Stimulated activated CD4-positive, alpha-beta T cell treated with anti-CD3 and anti-CD28 coated beads, Interleukin-12 subunit alpha, Interleukin-12 subunit beta, amount 100 ng/mL, for 24 hours (primary cell): ENCODE measurements around the gene MED15.
"Not testable (repeated sequence)": the region's sequence is repeated elsewhere in the genome, so short reads cannot be mapped to it uniquely, and the experiment has no call there.

Source experiments
- DNase-seq, 2 experiments: peaks; one replicate each; pipeline ENCODE4 v3.0.0-alpha.2; 2020; ENCODE audit warnings: low read depth in 2 of 2

Gene MED15, protein sequence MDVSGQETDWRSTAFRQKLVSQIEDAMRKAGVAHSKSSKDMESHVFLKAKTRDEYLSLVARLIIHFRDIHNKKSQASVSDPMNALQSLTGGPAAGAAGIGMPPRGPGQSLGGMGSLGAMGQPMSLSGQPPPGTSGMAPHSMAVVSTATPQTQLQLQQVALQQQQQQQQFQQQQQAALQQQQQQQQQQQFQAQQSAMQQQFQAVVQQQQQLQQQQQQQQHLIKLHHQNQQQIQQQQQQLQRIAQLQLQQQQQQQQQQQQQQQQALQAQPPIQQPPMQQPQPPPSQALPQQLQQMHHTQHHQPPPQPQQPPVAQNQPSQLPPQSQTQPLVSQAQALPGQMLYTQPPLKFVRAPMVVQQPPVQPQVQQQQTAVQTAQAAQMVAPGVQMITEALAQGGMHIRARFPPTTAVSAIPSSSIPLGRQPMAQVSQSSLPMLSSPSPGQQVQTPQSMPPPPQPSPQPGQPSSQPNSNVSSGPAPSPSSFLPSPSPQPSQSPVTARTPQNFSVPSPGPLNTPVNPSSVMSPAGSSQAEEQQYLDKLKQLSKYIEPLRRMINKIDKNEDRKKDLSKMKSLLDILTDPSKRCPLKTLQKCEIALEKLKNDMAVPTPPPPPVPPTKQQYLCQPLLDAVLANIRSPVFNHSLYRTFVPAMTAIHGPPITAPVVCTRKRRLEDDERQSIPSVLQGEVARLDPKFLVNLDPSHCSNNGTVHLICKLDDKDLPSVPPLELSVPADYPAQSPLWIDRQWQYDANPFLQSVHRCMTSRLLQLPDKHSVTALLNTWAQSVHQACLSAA

DNA sequence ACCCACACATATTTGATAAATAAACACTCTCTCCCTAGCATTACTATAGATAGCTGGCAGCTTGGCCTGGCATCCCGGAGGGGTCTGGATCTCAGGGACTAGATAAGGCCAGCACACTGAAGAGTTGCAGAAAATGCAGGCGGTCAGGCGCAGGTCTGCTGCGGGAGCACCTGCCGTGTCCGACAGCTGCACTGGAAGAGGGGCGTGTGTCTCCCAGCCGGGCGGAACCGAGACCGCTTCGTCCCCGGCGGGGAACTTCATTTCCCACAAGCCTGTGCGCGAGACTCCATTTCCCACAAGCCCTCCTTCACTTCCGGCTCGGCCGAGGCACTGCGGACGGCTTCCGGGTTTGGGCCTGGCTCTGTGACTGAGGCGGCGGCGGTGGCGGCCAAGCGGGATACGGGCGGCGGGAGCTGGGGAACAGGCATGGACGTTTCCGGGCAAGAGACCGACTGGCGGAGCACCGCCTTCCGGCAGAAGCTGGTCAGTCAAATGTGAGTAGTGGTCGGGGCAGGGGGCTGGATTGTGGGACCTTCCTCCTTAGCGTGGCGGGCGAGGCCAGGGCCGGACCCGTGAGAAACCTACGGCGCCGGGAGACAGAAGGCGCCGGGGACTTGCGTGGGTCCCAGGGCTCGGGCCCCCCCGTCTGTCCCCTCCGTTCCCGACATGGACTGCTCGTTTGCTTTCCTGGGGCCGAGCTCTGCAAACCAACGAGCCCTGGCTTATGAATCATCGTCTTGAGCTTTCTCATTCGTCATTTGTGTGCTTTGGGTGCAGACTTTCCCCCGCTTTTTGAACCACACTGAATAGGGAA lies at the start of gene MED15:
Gene MED15, plus strand, starts transcription at position 358 of the 814 bp plus-strand sequence. Its CDS starts 69 bp downstream, at position 427.
- DNase-seq = peak; percentile 82 to 86

DNA sequence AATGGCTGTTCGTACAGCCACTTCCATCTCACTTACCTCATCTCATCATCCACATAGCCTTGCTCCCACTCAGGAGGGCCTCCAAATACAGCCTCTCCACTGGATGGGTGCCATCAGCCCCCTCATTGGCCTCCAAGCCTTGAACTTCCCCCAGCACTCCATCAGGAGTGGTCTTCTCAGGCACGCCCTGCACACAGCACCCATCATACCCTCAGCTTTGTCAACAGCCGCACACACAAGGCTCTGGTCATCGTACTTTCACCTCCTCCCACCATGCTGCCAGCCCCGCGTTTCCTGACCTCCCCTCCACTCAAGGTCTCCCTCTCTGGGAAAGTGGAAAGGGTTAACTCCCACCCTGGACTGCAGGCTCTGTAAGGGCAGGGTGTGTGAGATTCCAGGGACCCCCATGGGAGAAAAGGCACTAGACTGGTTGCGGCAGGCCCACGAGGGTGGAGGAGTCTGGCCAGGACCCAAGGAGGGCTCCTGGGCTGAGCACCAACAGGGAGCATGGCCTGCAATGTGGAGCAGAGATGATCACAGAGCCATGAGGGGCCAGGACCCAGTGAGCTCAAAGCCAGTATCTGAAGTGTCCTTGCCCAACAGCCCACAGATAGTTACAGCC lies 48.8 kb upstream of the MED15 start:
- no peak for DNase-seq

DNA sequence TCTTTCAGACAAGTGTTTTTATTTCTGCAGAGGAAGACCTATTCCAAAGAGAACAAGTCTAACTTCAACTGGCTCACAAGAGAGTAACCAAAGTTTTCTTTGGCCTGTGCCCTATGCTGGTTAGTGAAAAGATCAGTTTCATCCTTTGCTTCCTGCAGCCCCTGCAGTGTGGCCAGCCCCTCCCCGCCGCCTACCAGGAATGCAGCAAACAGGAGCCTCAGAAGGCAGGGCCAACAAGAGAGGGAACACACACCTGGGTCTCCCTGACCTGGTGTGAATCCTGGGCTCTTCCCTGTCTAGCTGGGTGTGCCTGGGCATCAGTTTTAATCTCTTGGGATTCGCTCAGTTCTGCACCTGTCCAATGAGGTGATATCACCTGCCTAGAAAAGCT lies 48.3 kb upstream of the MED15 start:
- DNase-seq = no peak

DNA sequence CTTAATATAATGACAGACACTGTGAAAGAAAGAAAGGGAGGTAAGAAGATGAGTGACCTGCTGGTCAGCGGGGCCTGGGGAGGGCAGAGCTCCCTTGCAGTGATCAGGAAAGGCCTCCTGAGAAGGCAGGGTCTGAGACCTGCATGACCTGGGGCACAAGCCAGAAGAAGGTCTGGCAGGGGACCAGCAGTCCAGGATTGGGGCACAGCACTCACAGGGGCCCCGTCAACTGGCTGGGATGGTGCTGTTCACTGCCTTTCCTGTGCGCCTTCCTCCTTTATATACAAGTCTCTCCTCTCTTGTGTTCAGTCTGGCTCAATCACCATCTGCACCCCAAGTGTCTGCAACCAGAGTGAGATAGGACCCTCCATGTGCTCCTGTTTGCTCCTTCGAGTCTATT lies 47.5 kb upstream of the MED15 start:
- no peak for DNase-seq

DNA sequence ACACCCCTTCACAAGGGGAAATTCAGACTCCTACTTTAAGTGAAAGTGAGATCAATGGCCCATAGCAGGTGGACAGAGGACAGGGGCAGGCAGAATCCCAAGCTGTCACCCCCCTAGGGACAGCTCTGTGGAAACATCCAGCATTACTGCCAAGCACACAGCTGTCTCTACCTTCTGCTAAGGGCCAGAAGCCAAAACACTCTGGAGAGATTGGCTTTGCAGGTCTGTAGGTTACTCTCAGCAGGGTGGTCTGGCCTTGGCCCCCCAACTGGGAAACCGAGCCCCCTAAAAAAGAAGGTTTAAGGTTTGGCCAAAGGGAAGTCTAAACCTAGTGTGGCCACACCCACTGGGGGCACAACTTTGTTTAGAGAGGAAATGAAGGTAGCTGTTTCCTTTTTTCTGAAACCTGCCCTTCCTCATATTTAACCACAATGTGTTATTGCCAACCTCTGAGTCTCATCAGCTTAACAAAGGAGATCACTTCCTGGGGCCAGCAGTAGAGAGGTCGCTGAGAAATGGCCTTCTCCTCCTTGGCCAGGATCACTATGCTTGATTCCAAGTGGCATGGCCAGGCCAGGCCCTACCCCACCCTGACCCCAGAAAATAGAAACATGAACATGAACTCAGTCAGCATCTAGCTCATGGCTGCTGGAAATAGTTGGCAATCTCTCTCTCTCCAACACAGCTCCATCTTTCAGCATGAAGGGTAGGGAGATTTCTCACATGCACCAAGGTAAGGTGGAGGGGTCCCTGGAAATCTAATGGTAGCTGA lies 43.9 kb upstream of the MED15 start:
- no peak for DNase-seq

DNA sequence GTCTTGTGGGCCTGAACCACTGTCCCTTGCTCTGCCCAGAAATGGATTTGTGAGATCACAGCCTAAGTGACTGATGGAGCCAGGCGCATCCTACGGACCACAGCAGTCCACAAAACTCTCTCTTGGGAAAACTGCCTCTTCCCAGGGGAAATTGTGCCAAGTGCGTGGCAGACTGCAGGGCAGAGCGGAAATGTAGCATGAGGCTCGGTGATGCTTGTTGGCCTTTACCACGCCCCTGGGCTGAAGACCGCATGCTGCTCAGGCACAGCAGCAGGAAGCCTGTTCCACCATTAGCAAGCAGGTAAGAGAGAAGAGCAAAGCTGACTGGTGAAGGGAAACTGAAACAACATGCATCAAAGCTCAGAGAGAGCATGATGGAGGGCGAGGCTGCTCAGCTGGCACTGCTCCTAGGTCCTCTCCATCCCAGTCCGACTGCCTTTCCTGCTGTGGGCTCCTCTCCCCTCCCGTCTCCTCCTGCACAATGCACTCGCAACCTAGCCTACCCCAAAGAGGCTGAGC lies 43.3 kb upstream of the MED15 start:
- peak; percentile 18 to 40 for DNase-seq

DNA sequence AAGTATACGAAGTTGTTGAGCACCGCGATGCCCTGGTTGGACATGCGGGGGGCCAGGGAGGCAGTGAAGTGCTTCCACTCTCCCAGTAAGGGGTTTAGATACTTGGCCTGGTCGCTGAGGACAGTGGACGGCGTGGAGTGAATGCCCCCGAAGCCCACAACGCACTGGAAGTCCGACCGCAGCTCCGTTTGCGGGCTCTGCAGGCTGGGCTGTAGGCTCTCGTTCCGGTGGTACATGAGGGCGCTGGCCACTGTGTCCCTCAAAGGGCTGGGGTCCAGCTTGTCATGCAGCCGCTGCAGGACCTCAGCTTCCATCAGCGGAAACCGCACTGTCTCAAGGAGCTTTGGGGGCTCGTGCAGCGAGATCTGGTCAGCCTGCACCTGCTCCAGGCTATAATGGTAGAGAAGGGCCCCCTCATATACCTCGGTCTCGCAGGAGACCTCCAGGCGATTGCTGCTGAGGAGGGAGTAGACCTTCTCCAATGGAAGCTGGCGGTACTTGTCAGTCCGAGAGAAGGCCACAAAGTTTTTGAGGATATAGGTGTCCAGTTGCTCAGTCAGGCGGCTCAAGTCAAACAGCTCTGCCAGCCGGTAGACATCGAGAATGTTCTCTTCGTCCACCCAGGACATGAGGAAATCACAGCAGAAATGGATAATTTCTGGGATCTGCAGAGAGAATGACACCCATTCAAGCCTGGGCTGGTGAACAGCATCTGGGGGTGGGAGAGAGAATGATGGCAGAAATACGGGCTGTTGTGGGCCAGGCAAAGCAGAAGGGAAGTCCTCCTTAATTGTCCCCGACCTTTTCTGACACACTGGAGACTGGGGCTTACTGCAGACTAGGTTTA lies 42.3 kb upstream of the MED15 start:
- no peak for DNase-seq

DNA sequence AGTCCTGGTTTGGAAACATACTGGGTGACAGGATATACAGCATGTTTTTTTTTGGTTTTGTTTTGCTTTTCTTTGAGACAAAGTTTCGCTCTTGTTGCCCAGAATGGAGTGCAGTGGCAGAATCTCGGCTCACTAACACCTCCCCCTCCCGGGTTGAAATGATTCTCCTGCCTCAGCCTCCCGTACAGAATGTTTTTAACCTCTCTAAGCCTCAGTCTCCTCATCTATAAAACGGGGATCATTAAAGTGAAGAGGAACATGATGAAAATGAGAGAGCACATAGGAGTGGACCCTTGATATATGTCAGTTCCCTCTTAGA lies 41.7 kb upstream of the MED15 start:
- DNase-seq = no peak

DNA sequence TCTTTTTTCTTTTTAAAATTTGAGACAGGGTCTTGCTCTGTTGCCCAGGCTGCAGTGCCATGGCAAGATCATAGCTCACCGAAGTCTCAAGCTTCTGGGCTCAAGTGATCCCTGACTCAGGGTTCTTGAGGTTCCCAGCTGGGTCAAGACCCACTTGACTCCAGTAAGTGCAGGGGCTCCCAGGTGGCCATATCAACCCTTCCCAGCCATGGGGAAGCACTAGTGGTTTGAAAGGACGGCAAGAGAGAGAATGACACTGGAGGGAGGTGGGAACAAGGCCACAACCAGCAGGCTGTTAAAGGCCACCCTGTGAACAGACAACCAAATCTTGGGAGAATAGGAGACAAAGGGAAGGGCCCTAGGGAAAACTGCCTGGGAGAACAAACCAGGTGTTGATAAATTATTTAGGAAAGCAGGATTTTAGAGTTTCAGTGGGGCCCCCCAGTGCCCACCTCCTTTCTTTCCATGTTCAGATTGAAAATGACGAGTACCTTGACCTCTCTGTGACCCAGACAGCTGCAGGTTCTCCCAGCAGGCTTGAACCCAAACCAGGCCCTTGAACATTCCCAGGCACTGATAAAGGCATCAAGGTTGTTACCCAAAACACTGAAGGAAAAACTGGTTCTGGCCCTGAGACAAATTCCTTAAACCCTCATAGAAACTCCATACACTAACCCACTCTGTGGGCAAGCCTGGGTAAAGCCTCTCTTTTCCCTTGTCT lies 40.6 kb upstream of the MED15 start:
- no peak for DNase-seq

DNA sequence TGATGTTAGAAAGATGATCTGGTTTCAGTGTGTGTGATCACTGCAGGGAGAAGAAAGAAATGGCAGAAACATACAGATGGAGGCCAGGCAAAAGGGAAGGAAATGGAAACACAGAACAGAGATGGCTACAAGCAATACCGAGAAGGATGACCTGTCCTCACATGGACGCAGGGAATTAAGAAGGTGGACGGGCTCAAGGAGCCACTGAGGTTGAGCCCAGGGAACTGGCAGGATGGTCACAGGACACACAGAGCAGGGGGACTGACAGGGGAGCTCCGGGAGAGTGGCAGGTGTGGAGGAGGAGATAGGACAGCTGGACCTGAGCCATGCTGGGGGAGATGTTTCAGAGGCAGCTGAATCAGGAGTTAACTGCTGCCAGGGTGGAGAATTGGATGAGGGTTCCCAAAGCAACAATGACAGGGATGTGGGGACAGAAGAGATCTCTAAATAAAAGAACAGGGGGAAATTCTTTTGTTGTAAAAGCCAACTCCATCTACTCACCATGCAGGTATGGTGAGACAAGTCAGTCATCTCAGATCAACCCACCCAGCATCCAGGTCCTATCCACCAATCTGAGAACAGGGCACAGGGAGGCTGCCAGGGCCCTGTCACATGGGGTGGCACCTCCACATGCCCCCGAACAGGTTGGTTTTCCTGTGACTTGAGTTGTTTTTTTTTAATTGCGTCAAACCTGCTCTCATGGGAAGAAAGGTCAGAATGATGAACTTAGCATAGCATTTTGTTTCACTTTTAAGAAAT lies 38.1 kb upstream of the MED15 start:
- no peak for DNase-seq

DNA sequence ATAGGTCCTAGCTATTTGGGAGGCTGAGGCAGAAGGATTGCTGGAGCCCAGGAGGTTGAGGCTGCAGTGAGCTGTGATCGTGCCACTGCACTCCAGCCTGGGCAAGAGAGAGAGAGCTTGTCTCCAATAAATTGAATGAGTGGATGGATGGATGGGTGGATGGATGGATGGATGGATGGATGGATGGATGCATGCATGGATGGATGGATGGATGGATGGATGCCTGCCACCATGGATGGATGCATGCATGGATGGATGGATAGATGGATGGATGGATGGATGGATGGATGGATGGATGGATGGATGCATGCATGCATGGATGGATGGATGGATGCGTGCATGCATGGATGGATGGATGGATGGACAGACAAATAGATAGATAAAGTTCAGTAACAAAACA lies 36.9 kb upstream of the MED15 start:
- not testable (repeated sequence) for DNase-seq

DNA sequence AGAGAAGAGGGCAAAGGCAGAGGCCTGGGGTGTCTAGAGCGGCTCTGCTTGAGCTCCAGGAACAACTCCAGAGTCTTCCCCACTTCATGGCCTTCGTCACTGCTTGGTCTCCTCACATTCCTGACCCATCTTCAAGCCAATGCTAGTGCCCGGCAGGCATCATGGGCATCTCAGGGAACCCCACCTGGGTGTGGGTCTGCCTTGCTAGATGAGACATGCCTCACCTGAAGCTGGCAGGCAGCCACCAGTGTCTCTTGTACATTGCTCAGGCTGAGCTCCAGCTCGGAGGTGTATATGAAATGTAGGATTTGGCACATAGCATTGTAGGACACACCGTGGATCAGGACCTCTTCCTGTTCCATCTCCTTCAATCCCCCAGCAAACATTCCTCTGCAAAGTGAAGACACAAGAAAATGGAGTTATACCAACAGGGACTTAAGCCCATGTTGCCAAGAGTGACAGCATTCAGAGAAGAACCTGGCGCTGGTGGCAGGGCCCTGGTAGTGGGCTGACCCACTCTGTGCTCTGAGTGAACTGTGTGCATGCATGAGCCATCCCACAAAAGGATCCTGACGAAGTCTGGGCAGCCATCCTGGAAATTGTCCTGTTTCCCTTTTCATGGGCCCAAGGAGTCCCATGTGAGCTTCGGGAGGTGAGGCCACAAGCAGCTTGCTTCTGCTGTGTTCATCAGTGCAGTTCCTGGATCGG lies 36.1 kb upstream of the MED15 start:
- DNase-seq = no peak

DNA sequence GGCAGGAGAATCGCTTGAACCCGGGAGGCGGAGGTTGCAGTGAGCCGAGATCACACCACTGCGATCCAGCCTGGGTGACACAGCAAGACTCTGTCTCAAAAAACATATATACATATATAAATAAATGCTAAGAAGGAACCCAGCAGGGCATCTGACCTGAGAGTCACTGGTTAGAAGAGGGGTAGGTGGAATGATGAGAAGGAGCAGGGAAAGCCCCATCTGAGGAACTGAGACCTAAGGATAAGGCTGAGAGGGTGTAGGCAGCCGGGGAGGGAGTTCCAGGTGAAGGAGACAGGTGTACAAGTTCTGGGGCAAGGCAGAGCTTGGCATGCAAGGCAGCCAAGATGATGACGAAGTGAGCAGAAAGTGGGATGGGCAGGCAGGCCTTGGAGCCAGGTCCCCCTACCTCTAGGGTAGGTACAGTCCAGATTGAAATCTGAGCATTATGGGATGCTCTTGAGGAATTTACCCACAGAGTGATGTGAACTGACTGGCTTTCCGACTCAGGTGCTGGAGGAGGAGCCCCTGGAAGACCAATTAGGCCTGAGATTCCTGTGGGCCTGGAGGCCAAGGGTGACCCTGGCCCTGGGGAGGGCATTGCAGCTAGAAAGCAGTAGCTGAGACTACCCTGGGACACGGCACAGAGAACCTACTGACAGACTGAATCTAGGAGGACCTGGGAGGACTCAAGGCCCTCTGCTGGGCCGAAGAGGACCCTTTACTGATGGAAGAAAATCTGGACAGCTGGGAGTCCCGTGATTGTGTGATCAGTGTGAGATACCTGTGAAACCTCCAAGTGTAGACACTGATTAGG lies 34.6 kb upstream of the MED15 start:
- DNase-seq = no peak

DNA sequence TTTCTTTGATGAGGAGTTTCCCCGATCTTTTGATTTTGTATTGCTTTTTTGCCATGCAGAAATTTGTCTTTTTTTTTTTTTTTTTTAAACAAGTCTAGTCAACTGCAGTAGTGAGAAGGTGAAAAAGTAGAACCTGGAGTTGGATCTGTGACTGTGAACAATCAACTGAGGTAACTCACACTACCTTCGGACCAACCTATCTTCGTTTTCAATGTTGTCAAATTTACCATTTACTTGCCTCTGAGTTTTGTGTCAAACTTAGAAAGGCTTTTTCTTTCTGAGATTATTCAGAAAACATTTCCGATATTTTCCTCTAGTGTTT lies 32.3 kb upstream of the MED15 start:
- DNase-seq = no peak

DNA sequence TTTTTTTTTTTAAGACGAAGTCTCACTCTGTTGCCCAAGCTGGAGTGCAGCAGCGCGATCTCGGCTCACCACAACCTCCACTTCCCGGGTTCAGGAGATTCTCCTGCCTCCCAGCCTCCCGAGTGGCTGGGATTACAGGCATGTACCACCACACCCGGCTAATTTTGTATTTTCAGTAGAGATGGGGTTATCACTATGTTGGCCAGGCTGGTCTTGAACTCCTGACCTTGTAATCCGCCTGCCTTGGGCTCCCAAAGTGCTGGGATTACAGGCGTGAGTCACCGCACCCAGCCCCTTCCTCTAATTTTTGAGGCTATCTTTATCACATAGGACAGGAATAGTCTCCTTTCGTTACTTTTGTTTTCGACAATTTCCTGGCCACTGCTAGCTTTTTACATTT lies 31.8 kb upstream of the MED15 start:
- DNase-seq = not testable (repeated sequence)

DNA sequence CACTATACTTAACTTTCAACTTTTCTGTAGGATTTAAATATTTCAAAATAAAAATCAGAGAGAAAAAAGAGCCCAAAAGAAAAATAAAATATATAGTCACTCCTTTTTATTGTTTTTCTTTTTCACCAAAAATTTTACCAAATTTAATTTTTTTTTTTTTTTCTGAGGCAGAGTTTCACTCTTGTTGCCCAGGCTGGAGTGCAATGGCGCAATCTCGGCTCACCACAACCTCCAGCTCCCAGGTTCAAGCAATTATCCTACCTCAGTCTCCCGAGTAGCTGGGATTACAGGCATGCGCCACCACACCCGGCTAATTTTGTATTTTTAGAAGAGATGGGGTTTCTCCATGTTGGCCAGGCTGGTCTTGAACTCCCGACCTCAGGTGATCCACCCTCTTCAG lies 29.4 kb upstream of the MED15 start:
- DNase-seq = not testable (repeated sequence)

DNA sequence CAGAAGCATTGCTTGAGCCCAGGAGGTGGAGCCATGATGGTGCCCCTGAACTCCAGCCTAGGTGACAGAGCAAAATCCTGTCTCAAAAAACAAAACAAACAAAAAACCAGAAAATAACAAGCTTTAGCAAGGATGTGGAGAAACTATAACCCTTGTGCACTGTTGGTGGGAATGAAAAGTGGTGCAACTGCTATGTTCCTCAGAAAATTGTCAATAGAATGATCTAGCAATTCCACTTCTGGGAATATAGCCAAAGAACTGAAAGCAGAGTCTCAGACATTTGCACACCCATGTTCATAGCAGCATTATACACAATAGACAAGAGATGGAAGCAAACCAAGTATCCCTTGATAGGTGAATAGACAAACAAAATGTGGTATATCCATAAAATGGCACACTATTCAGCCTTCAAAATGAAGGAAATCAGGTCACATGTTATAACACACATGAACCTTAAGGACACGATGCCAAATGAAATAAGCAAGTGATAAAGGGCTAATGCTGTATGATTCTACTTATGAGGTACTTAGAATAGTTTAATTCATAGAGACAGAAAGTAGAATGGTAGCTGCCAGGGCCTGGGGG lies 27.7 kb upstream of the MED15 start:
- DNase-seq = no peak
